PFSK-1 (cell line): ENCODE measurements around the gene SUGT1.

Experiments
- POLR2AphosphoS5 ChIP-seq: IDR thresholded peaks from 2 replicates; pipeline ENCODE4 v1.6.1; 2012; ENCODE audit warnings: low read depth, mild to moderate bottlenecking, control low read depth, low read length, moderate library complexity
- SIN3A ChIP-seq: IDR thresholded peaks from 2 replicates; pipeline ENCODE4 v1.6.1; 2012; ENCODE audit warnings: mild to moderate bottlenecking, low read length, moderate library complexity, borderline replicate concordance; ENCODE audit not compliant: insufficient read depth
- TAF1 ChIP-seq: IDR thresholded peaks from 2 replicates; pipeline ENCODE4 v1.6.1; 2012; ENCODE audit warnings: low read length, control low read depth, borderline replicate concordance; ENCODE audit not compliant: insufficient read depth

- TF ChIP-seq POLR2AphosphoS5, result no peak
- TF ChIP-seq SIN3A, result no peak
- no peak for TF ChIP-seq TAF1
Measured at GRCh38 chr13:52670726-52671125, 18.1 kb downstream of the SUGT1 start.
